HepG2 (cell line): Measurements from ENCODE around the gene CDK14. TPM values are rescaled to one million over a fixed set of nuclear protein-coding genes. Genes with fewer than 3 reads are reported as not detected.

Source experiments
- ATAC-seq: fragments of 200-7000 bp; cut with Tn5 transposase; 3 replicates; pipeline ENCODE4 v1.9.1; 2020; ENCODE audit warnings: mild to moderate bottlenecking, moderate library complexity
- BruUV-seq: library from RNA; stranded (reverse); fragments of 400-500 nt; replicated peaks from 2 replicates; lab custom pipeline; 2021; lab: Mats Ljungman, UMichigan
- CTCF ChIA-PET: fragments of 300-600 bp; formaldehyde crosslinking; extraction: SDS; loops from one replicate; lab custom pipeline; 2021; ENCODE audit warnings: low total read pairs, inconsistent platforms, low intra/inter-chr PET ratio; lab: Yijun Ruan, JAX
- POLR2A ChIA-PET: fragments of 350-600 bp; sonication (Branson Sonifier 250); formaldehyde crosslinking; loops from one replicate; lab custom pipeline; 2020; ENCODE audit warnings: antibody characterized with exemption, inconsistent platforms; lab: Yijun Ruan, JAX
- DNase-seq: peaks from one replicate; pipeline ENCODE4 v3.0.0-alpha.2; 2015; ENCODE audit warnings: low spot score
- FAIRE-seq: peaks from 3 replicates; lab custom pipeline; 2011; peaks lifted over from hg19 to GRCh38; lab: Jason Lieb, UNC
- H2AFZ ChIP-seq: one replicate; pipeline ENCODE4 v1.6.1; 2011; ENCODE audit warnings: low read length, inconsistent platforms
- H3K27ac ChIP-seq: fragments of 300-600 bp; 3 replicates; pipeline ENCODE4 v1.8.0; 2011; ENCODE audit warnings: mixed run types, mild to moderate bottlenecking, mixed read lengths, low read length, inconsistent platforms; ENCODE audit not compliant: insufficient read depth; ENCODE audit errors: extremely low read length
- H3K27me3 ChIP-seq, 2 experiments: fragments of 200-600 bp in 1 of 2; 2 replicates in 1 of 2; 3 replicates in 1 of 2; pipeline versions ENCODE4 v1.6.0 to v1.8.0; 2011; ENCODE audit warnings: low read length in 2 of 2, mild to moderate bottlenecking in 2 of 2, moderate library complexity in 2 of 2, inconsistent platforms in 1 of 2; ENCODE audit not compliant: insufficient read depth in 2 of 2, control insufficient read depth in 1 of 2
- H3K36me3 ChIP-seq, 2 experiments: fragments of 200-600 bp in 1 of 2; replicated peaks in 1 of 2; 2 replicates in 1 of 2; 3 replicates in 1 of 2; pipeline versions ENCODE4 v1.5.1 to v1.8.0; 2011; ENCODE audit warnings: low read length in 2 of 2, inconsistent platforms in 1 of 2; ENCODE audit not compliant: insufficient read depth in 2 of 2, control insufficient read depth in 1 of 2
- H3K4me1 ChIP-seq: 2 replicates; pipeline ENCODE4 v1.5.1; 2012; ENCODE audit warnings: low read length, inconsistent platforms; ENCODE audit not compliant: insufficient read depth
- H3K4me2 ChIP-seq: 2 replicates; pipeline ENCODE4 v1.6.0; 2011; ENCODE audit warnings: low read depth, low read length, inconsistent platforms
- H3K4me3 ChIP-seq, 3 experiments: fragments of 200-600 bp in 1 of 3; sonication (generic), shearing (Covaris generic) in 1 of 3; replicated peaks in 1 of 3; 2 replicates each; pipeline ENCODE4 v1.5.1; 2011 to 2016; ENCODE audit warnings: low read length in 3 of 3, inconsistent platforms in 2 of 3, low read depth in 2 of 3, mild to moderate bottlenecking in 2 of 3, control low read depth in 1 of 3, mixed read lengths in 1 of 3; ENCODE audit not compliant: insufficient read depth in 1 of 3
- H3K79me2 ChIP-seq: one replicate; pipeline ENCODE4 v1.6.1; 2011; ENCODE audit warnings: low read length, inconsistent platforms; ENCODE audit not compliant: insufficient read depth
- H3K9ac ChIP-seq: 2 replicates; pipeline ENCODE4 v1.6.0; 2011; ENCODE audit warnings: mild to moderate bottlenecking, low read depth, low read length, inconsistent platforms; ENCODE audit not compliant: insufficient read depth
- H3K9me3 ChIP-seq: 2 replicates; pipeline ENCODE4 v1.5.1; 2012; ENCODE audit warnings: mild to moderate bottlenecking, low read length
- H4K20me1 ChIP-seq: 2 replicates; pipeline ENCODE4 v1.6.0; 2011; ENCODE audit warnings: inconsistent platforms, mild to moderate bottlenecking, low read length, moderate library complexity; ENCODE audit not compliant: insufficient read depth
- CCDC6 ChIP-seq: sonication (generic); formaldehyde crosslinking; IDR thresholded peaks from 2 replicates; pipeline ENCODE4 v1.8.1; 2022; ENCODE audit warnings: mild to moderate bottlenecking, missing genetic modification reagents, moderate library complexity
- CHCHD3 ChIP-seq: sonication (generic); formaldehyde crosslinking; IDR thresholded peaks from 2 replicates; pipeline ENCODE4 v1.8.0; 2022; ENCODE audit warnings: mild to moderate bottlenecking, missing genetic modification reagents, moderate library complexity
- GATAD1 ChIP-seq: IDR thresholded peaks from 2 replicates; pipeline ENCODE4 v1.6.1; 2016; ENCODE audit warnings: missing genetic modification reagents, missing compliant biosample characterization
- HDAC2 ChIP-seq: sonication (generic); formaldehyde crosslinking; IDR thresholded peaks from 2 replicates; pipeline ENCODE4 v1.4.0; 2020; ENCODE audit warnings: missing genetic modification reagents
- HDAC6 ChIP-seq: fragments of 200-600 bp; sonication (generic); IDR thresholded peaks from 2 replicates; pipeline ENCODE4 v1.7.0; 2017; ENCODE audit warnings: mild to moderate bottlenecking, antibody characterized with exemption, low read length, low read depth
- KDM3A ChIP-seq: IDR thresholded peaks from 2 replicates; pipeline ENCODE4 v1.6.1; 2018; ENCODE audit warnings: low read depth, missing compliant biosample characterization
- NFE2 ChIP-seq: sonication (generic); formaldehyde crosslinking; IDR thresholded peaks from 2 replicates; pipeline ENCODE4 v1.4.0; 2020; ENCODE audit warnings: missing genetic modification reagents
- RCOR2 ChIP-seq: IDR thresholded peaks from 2 replicates; pipeline ENCODE4 v1.6.1; 2016; ENCODE audit warnings: missing biosample characterization, missing genetic modification reagents
- SYNCRIP ChIP-seq: fragments of 200-400 bp; formaldehyde crosslinking; IDR thresholded peaks from 2 replicates; pipeline ENCODE4 v1.6.1; 2018; ENCODE audit warnings: mild to moderate bottlenecking, low read depth, low read length; ENCODE audit not compliant: insufficient read depth
- ZNF101 ChIP-seq: sonication (generic); formaldehyde crosslinking; IDR thresholded peaks from 2 replicates; pipeline ENCODE4 v1.4.0; 2020; ENCODE audit warnings: mild to moderate bottlenecking, low read depth, missing genetic modification reagents, borderline replicate concordance
- ZNF557 ChIP-seq: sonication (generic); formaldehyde crosslinking; IDR thresholded peaks from 2 replicates; pipeline ENCODE4 v1.4.0; 2020; ENCODE audit warnings: missing genetic modification reagents
- WGBS: methylation state at CpG from one replicate; pipeline ENCODE4 v1.1.6; 2017; ENCODE audit warnings: low lambda C conversion rate; 5-methylcytosine and 5-hydroxymethylcytosine counted together
- in situ Hi-C: cut with HindIII; loops from 2 replicates; pipeline ENCODE4 v1.10.0; 2017; ENCODE audit warnings: low pct_unique_long_range_greater_than_20kb; ENCODE audit not compliant: extremely low pct_ligation_motif_present
- intact Hi-C: fragments of 100-400 bp; cut with micrococcal nuclease; formaldehyde crosslinking; loops from one replicate; pipeline ENCODE4 v1.10.0; 2022; ENCODE audit not compliant: unreplicated experiment
- polyA plus RNA-seq, 8 experiments: library from polyadenylated mRNA; depleted of rRNA in 3 of 8; stranded (reverse) in 7 of 8; unstranded in 1 of 8; fragments of >200 nt; fragmentation: Illumina TruSeq in 4 of 8; extraction: Trizol in 4 of 8; gene quantifications; 2 replicates each; pipeline versions ENCODE4 v1.2.1 to v1.2.3, GENCODE V29; 2011 to 2016; ENCODE audit warnings: low read depth in 4 of 8, missing spikeins in 1 of 8, mixed read lengths in 1 of 8; ENCODE audit not compliant: insufficient read depth in 1 of 8
- total RNA-seq, 5 experiments: library from RNA; depleted of rRNA; stranded (reverse); fragments of >200 nt; fragmentation: Illumina TruSeq; extraction: Trizol; gene quantifications; 2 replicates each; pipeline ENCODE4 v1.2.3, GENCODE V29; 2016; ENCODE audit warnings: low read depth in 1 of 5
- TF ChIP-seq, protein P1 (sequence below): sonication (generic); formaldehyde crosslinking; IDR thresholded peaks from 2 replicates; pipeline ENCODE4 v1.5.1; 2020; ENCODE audit warnings: missing genetic modification reagents, mild to moderate bottlenecking, borderline replicate concordance
- TF ChIP-seq, protein P2 (sequence below): IDR thresholded peaks from 2 replicates; pipeline ENCODE4 v1.6.1; 2018; ENCODE audit warnings: missing genetic modification reagents

CDK14 gene
- total and polyA plus RNA-seq, 2 of the 13 experiments (the other 11 are each of a cell fraction or from before 2014, with no cell fraction given), result 0.26 to 0.71 TPM

DNA sequence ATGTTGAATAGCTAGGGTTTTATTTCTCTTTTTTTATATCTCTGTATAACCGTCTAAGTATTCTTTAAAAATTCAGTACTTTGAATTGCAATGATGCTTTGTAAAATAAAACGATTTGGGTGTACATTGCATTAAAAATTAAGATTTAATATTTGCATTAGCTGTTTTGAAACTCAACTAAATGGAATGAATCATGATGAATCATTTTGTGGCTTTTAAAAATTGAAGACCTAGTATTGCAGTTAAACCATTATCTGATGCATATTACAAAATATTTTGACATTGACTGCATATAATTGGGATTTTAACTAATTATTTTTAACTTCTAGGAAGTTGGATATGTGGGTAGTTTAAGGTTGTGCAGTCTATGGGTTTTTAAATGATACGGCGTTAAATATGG is 314.0 kb downstream of the CDK14 start:
- Histone ChIP-seq H3K27me3 (no peaks in the 10 kb centered on the region), H3K4me2 (no peak overlapping the region), H3K36me3 (no peaks in the 10 kb centered on the region), H3K9ac (no peak overlapping the region), H3K4me3 (no peak overlapping the region), H3K4me1 (no peaks in the 10 kb centered on the region), H4K20me1 (no peaks in the 10 kb centered on the region), H3K27ac (no peak overlapping the region), H2AFZ (no peak overlapping the region), H3K79me2 (no peaks in the 10 kb centered on the region), H3K9me3 (no peaks in the 10 kb centered on the region)
- TF ChIP-seq CHCHD3 (CRISPR knock-in tag), result no peak
- no peak for TF ChIP-seq CCDC6 (CRISPR knock-in tag)
- TF ChIP-seq RCOR2 (CRISPR knock-in tag), result no peak
- no peak for TF ChIP-seq KDM3A (CRISPR knock-in tag)
- TF ChIP-seq GATAD1, result no peak
- no peak for TF ChIP-seq NFE2 (CRISPR knock-in tag)
- TF ChIP-seq, protein P1, sequence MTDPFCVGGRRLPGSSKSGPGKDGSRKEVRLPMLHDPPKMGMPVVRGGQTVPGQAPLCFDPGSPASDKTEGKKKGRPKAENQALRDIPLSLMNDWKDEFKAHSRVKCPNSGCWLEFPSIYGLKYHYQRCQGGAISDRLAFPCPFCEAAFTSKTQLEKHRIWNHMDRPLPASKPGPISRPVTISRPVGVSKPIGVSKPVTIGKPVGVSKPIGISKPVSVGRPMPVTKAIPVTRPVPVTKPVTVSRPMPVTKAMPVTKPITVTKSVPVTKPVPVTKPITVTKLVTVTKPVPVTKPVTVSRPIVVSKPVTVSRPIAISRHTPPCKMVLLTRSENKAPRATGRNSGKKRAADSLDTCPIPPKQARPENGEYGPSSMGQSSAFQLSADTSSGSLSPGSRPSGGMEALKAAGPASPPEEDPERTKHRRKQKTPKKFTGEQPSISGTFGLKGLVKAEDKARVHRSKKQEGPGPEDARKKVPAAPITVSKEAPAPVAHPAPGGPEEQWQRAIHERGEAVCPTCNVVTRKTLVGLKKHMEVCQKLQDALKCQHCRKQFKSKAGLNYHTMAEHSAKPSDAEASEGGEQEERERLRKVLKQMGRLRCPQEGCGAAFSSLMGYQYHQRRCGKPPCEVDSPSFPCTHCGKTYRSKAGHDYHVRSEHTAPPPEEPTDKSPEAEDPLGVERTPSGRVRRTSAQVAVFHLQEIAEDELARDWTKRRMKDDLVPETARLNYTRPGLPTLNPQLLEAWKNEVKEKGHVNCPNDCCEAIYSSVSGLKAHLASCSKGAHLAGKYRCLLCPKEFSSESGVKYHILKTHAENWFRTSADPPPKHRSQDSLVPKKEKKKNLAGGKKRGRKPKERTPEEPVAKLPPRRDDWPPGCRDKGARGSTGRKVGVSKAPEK, result no peak
- FAIRE-seq (no peak), ATAC-seq (no peak), DNase-seq (no peak)
- in situ Hi-C loops, result no loop called here
- ChIA-PET CTCF (no interaction called here), POLR2A (no interaction called here)
- no TSS peak for BruUV-seq
- intact Hi-C loops, result no loop called here
- 57% methylated on average over 4 of the region's 4 CpGs for WGBS

DNA sequence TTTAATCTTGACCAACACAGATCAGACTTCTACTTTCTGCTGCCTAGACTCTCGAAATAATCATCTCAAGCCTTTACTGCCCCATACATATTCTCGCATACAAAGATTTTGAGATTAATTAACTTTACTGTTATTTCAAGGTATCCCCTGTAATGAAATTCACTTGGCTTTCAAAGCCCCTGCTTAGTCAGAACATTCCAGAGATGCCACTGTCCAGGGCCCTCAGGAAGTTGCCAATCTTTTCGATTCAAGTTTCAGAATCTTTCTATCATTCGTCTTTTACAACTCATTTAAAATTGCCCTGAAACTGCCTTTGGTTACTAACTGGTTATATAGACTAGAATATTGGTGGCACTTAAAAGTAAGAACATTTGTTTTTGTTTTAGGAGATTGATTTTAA is 320.2 kb downstream of the CDK14 start:
- H2AFZ ChIP-seq, result no peak overlapping the region
- ChIA-PET CTCF (no interaction called here), POLR2A (no interaction called here)
- in situ Hi-C loops, result no loop called here
- H3K27me3 ChIP-seq, result no peaks in the 10 kb centered on the region
- no peak overlapping the region for H3K9ac ChIP-seq
- no peak overlapping the region for H3K4me2 ChIP-seq
- H3K4me3 ChIP-seq, result no peak overlapping the region
- no peak for ATAC-seq
- H3K36me3 ChIP-seq, result no peaks in the 10 kb centered on the region
- intact Hi-C loops, result no loop called here
- H3K27ac ChIP-seq, result no peak overlapping the region
- no peak for DNase-seq
- no peaks in the 10 kb centered on the region for H4K20me1 ChIP-seq
- no peak for FAIRE-seq
- H3K4me1 ChIP-seq, result no peaks in the 10 kb centered on the region
- H3K79me2 ChIP-seq, result no peaks in the 10 kb centered on the region
- H3K9me3 ChIP-seq, result no peaks in the 10 kb centered on the region
- BruUV-seq, result no TSS peak
- WGBS, result 33% methylated on average over 4 of the region's 4 CpGs
- TF ChIP-seq, protein P2, sequence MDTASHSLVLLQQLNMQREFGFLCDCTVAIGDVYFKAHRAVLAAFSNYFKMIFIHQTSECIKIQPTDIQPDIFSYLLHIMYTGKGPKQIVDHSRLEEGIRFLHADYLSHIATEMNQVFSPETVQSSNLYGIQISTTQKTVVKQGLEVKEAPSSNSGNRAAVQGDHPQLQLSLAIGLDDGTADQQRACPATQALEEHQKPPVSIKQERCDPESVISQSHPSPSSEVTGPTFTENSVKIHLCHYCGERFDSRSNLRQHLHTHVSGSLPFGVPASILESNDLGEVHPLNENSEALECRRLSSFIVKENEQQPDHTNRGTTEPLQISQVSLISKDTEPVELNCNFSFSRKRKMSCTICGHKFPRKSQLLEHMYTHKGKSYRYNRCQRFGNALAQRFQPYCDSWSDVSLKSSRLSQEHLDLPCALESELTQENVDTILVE (CRISPR knock-in tag), result no peak
- TF ChIP-seq SYNCRIP (no peak), ZNF557 (CRISPR knock-in tag) (no peak), HDAC6 (no peak), GATAD1 (no peak), ZNF101 (no peak), HDAC2 (no peak)
